Kidney epithelial cell (primary cell): Measurements from ENCODE around the gene HLCS. TPM values are rescaled to one million over a fixed set of nuclear protein-coding genes. Genes with fewer than 3 reads are reported as not detected.

Source experiments
- DNase-seq: peaks from one replicate; pipeline ENCODE4 v3.0.0-alpha.2; 2010; ENCODE audit warnings: low read depth
- H3K27me3 ChIP-seq: 2 replicates; pipeline ENCODE4 v1.6.0; 2011; ENCODE audit warnings: low read length; ENCODE audit not compliant: control insufficient read depth, insufficient read depth
- H3K36me3 ChIP-seq: 2 replicates; pipeline ENCODE4 v1.5.1; 2011; ENCODE audit warnings: low read length; ENCODE audit not compliant: control insufficient read depth, insufficient read depth
- H3K4me3 ChIP-seq: 2 replicates; pipeline ENCODE4 v1.5.1; 2011; ENCODE audit warnings: low read depth, mild to moderate bottlenecking, control low read depth, low read length
- CTCF ChIP-seq: IDR thresholded peaks from 2 replicates; pipeline ENCODE4 v1.5.1; 2011; ENCODE audit warnings: mild to moderate bottlenecking, moderate library complexity, low read length, control low read depth, inconsistent platforms; ENCODE audit not compliant: insufficient read depth, poor library complexity, severe bottlenecking
- total RNA-seq: library from RNA; depleted of rRNA; stranded (reverse); fragments of >200 nt; gene quantifications from 2 replicates; pipeline ENCODE4 v1.2.3, GENCODE V29; 2015

HLCS gene
- total RNA-seq, 1 donor from 2014 or later: 26.7 TPM

DNA sequence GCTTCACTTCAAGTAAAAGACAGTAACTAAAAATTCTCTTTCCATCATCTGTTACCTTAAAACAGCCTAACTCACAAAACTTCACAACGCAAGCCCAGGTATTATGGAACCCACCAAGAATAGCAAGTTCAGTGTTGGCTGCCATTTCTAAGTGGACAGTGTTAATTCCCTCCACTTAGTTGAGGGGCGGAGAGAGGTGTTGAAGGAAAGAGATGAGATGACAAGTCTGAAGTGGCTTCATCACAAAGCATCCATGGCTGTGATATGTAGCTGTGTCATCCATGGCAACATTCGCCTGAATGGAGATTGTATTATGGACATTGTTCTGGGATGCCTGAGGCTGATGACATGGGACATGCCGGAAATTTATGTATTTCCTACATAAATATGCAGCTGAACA is 165.7 kb downstream of the HLCS start:
- no peak for TF ChIP-seq CTCF
- DNase-seq: no peak
- no peak overlapping the region for H3K4me3 ChIP-seq
- H3K27me3 ChIP-seq: no peaks in the 10 kb centered on the region
- no peaks in the 10 kb centered on the region for H3K36me3 ChIP-seq

GRCh38 chr21:36799869-36800268 is 166.6 kb downstream of the HLCS start:
- DNase-seq: no peak
- no peaks in the 10 kb centered on the region for H3K27me3 ChIP-seq
- TF ChIP-seq CTCF: no peak
- no peak overlapping the region for H3K4me3 ChIP-seq
- H3K36me3 ChIP-seq: no peaks in the 10 kb centered on the region

- no peak for TF ChIP-seq CTCF
- H3K36me3 ChIP-seq: no peaks in the 10 kb centered on the region
- DNase-seq: no peak
- no peaks in the 10 kb centered on the region for H3K27me3 ChIP-seq
- H3K4me3 ChIP-seq: no peak overlapping the region
These were observed 168.0 kb downstream of the HLCS start for GRCh38 chr21:36798491-36798890.

- Histone ChIP-seq H3K36me3 (no peaks in the 10 kb centered on the region), H3K4me3 (no peak overlapping the region), H3K27me3 (no peaks in the 10 kb centered on the region)
- TF ChIP-seq CTCF: no peak
- DNase-seq: no peak
These were observed 170.4 kb downstream of the HLCS start for GRCh38 chr21:36796070-36796469.

GRCh38 chr21:36792505-36792967 is 173.9 kb downstream of the HLCS start:
- no peak for DNase-seq
- no peak for TF ChIP-seq CTCF
- no peak overlapping the region for H3K4me3 ChIP-seq
- no peaks in the 10 kb centered on the region for H3K27me3 ChIP-seq
- H3K36me3 ChIP-seq: no peaks in the 10 kb centered on the region

DNA sequence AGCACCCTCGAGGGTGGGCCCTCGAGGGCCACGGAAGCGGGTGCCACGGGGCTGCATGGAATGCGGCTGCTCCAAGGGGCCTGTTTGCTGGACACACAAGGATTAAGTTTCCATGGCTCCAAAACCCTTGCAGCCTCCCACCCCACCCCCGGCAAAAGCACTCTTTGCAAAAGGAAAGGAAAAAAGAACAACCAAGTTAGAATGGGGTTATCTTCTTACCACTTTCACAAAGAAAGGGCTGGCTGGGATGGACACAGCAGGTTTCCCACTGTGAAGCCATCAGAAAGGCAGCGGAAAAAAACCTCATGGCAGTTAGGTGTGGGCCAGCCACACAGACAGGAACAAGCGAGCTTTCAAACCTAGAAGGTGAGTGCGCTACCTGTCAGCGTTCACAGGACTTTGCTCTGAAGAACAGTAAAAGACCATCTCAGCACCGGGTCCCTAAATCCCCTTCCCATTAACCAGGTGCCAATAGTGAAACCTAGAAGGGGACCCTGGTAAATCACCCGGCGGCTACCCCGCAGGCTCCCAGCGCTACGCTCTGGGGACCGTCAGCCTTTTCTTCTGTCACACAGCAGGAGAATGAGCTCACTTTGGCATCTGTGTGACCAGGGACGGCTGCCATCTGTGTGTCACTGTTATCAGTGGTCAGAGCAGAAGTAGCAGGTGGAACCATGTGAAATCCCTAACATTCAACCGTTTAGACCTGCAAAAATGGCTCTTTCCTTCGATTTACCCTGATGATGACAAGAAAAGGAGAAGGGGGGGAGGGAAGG is 174.6 kb downstream of the HLCS start:
- no peak overlapping the region for H3K4me3 ChIP-seq
- TF ChIP-seq CTCF: no peak
- DNase-seq: no peak
- no peaks in the 10 kb centered on the region for H3K27me3 ChIP-seq
- H3K36me3 ChIP-seq: no peaks in the 10 kb centered on the region
